Fibroblast of skin of abdomen (primary cell): ENCODE measurements around the gene THRB.
A peak's percentile ranks its signal among the peaks of the same experiment; 100 is the strongest.
"Not testable (repeated sequence)": the region's sequence is repeated elsewhere in the genome, so short reads cannot be mapped to it uniquely, and the experiment has no call there.

Experiments
- DNase-seq: peaks from one replicate; pipeline ENCODE4 v3.0.0-alpha.2; 2013

Gene THRB

DNA sequence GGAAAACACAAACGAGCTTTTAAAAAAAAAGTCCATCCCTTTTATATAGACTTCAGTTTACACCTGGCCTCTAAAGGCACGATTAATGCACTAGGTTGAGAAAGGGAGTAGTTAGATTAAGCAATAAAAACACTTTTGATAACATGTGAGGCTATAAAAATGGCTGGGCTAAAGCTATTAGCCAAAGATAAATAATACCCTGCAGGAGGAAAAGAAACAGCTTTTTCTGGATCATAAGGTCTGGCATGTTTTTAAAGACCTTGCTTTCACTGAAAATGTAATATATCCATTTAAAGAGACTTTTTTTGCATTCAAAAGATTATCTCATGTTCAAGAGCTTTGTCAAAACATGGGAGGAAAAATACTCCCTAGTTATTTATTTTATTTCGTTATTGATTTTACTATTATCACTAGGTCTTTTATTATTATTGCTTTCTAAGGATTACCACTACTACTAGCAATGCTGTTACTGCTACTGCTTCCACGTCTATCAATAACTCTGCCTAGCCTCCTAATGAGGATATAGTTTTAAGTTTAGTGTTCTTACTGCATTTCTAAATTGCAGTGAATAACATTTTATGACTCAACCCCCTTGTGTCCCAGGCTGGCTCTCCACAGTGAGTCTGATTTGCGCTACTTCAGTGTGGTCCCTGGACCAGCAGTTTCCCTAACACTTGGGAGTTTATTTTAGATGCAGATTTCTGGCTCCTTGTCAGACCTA is 93.4 kb downstream of the THRB start:
- DNase-seq, result no peak

DNA sequence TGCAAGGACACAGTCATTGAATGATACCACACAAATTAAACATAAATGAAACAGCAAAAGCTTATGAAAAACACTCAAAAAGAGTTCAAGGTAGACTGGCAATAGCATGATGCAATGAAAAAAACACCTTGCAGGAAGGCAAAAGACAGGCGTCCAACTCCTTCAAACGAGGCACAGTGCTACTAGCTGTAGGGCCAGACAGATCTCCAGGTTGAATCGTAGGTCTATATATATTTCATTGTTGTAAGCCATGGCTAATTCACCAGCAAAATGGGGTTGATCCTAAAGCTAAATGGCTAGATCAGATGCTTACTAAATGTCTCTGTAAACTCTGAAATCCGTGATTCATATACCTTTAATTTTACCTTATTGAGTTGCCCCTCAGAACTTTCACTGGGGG is 94.2 kb downstream of the THRB start:
- DNase-seq, result no peak

DNA sequence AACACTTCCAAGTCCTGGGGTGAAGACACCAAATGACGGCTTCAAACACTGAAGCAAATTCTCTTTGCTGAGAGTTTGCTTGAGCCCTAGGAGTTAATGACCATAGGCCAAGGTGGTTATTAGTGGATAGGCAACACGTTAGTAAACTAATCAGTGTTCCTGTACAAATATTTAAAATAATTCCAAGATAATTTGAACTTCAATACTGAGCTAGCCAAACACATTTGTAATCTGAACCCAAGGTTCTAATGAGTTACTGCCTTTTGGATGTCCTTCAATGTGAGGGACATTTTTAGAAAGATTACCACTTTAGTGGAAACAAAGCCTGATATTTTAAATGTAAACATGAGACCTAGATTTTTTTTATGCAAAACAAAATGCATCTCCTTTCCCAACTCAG is 94.6 kb downstream of the THRB start:
- no peak for DNase-seq

DNA sequence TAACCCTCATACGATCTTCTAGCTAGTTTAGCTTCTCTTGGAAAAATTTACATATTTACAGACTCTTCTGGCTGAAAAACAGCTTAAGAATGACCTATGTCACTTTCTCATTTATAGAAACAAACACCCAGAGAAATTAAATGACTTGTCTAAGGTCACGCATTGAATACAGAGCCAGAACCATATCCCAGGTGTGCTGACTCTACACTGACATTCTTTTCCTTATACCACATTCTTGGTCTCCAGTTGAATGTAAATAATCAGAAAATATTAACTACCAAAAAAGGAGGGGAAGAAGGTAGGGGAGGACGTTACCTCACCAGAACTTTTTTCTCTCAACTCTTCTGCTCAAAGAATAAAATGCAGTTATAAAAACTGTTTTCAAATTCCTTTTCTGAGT is 95.0 kb downstream of the THRB start:
- DNase-seq, result no peak

DNA sequence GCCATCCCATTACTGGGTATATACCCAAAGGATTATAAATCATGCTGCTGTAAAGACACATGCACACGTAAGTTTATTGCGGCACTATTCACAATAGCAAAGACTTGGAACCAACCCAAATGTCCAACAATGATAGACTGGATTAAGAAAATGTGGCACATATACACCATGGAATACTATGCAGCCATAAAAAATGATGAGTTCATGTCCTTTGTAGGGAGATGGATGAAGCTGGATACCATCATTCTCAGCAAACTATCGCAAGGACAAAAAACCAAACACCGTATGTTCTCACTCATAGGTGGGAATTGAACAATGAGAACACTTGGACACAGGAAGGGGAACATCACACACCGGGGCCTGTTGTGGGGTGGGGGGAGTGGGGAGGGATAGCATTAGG is 95.9 kb downstream of the THRB start:
- DNase-seq, result not testable (repeated sequence)

DNA sequence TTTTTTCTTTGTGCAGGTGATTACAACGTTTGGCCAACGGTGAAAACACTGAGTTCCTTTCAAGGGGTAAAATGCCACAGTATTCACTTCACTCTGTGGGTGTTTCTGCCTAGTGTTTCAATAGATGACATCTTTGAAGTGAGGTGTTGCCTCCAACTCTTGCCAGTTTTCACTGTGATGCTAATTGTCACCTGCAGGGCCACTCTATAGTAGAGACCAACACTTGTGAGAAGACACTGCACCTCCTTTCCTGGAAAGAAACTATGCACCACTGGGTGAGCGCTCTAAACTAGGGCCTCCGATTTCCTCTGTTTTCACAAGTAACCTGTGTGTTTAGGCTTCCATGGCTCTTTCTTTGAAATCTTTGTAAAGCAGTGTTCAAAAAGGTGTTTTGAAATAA is 98.3 kb downstream of the THRB start:
- no peak for DNase-seq

DNA sequence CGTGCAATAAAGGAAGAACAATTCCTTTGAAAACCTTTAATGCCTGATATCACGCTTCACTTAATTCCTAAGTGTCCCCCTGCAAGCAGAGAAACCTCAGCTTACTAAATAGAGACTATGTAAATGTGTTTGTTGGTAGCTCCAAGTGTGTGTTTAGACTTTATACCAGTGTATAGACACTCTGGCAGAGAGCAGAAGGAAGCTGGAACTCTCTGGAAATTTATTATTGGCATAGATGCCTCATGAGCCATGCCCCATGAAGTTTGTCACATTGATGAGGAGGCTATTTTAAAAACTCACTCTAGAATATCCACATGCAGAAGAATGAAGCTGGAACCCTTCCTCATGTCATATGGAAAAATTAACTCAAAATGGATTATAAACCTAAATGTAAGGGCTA is 99.9 kb downstream of the THRB start:
- DNase-seq, result no peak

DNA sequence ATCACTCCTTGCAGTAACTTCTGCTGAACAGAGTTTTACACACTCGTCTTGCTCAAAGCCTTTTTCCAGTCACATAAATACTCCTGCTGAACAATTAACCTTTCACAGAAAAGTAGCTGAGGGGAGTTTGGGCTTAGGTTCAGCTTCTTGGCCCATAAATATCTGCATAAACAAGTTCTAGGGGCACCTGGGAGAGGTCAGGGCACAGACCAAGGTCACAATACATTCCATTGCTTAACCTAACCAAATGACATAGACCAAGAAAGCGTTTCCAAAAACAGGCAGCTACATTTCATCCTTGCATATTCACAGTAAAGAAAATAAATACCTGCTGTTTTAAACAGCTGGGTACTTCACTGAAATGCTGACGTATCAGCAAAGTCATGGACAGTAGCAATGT is 101.3 kb downstream of the THRB start:
- DNase-seq, result no peak

DNA sequence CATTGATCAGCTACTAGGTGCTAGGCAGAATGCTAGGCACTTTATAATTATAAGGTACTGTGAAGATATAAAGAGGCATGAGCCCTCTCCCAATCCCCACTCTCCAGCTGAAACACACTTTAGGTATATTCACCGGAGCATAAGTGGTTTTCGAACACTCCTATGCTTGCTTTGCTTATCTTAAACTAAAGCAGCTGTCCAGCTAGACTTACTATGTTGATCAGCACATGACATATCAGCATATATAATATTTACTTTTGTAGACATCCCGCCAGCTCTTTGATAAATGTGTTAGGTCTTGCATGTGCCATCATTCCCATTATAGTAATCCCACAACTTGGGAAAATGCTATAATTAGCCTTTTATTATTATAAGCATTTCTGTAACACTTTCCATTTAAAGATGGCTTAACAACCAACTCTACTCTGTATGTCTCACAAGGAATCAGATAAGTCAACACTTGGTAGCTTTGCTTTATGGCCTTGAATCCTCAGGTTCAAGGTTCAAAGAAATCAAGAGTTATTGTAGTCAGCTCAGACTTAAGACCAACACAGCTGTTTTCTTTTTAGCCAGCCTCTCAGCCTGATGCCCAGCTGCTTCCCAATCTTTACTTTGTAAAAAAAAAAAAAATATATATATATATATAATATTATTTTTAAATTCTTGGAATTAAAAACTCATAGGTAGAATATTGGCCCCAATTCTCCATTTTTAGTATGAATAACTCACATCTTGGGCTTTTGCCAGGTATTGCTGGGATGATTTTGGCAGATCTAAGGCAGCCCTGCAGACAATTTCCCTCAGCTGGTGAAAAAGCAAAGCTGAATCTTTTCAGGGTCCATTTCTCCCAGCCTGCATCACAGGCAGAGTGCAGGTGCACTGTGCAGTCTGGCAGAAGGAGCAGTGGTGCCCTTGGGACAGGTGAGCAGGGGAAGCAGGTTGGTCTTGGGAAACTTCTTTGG is 104.2 kb downstream of the THRB start:
- DNase-seq, result no peak

DNA sequence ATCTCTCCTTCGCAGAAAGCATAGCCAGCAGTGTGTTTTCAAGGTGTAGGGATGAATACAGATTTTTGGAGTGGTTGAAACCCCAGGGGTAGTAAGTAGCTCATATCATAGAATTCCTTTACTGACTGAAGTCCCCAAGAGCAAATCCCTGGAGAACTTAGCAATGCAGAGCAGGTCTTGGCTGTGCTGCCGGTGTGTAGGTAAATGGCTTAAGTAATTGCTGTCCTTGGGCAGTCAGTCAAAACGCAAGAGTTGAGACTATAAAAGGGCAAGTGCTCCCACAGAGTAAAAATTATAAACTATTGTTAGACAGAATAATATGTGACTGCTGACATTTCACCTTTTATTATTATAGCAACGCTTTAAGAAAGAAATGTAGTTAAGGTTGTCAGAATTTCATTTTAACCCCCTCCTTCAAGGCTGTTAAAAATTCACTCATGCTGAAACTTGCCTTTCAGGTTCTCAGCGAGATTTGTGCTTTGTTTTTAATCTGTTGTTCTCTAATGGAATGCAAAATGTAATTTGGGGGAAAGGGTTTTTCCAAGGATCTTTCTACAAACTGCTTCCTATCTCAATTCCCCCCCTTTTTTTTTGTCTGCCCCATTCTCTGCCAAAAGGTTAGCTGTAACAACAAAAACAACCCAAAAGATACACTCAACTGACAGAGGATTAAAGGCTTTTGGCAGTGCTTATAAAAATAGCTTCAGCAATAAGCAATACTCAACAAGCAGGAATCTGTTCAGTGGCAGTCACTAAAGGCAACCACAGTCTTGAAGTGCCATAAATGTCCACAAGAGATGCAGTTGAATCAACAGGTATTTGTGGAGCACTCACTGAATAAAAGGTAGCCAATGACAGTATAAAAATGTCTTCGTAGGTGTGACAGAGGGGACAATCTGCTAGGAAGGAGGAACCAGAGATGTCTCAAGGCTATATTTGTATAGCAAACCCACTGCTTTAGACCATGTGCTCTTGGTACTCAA is 105.3 kb downstream of the THRB start:
- no peak for DNase-seq

DNA sequence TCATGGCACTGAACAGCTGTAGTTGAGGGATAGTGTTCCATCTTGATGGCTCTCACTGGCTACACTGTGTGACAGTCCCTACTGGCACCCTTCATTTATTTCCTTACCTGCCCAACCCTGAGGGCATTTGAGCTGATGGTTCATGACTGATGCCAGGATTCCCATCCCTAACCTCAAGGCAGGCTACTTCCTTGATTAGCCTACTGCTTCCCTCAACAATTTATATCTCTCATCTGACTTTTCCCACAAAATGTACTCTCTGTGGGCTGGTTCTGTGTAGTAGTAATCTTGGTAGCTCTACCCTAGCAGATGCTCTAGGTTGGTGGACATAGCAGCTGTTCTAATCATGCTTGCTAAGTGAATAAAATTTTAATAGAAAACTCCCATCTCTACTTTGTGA is 106.0 kb downstream of the THRB start:
- no peak for DNase-seq

DNA sequence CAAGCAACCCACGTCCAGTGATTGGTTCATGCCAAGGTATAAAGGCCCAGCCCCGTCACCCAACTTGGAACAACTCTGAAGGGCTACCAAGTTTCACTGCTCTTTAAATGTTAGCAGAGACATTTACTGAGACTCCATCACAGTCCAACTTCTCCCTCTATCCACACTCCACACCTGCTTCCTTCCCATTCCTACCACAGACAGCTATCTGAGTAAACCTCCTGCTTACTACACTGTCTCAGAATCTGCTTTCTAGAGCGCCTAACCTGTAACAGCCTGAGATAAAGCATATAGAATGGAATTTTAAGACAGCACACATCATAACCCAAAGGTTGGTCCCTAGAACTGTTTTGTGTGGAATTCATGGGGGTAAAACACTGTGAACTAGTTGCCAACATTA is 106.5 kb downstream of the THRB start:
- DNase-seq, result no peak

DNA sequence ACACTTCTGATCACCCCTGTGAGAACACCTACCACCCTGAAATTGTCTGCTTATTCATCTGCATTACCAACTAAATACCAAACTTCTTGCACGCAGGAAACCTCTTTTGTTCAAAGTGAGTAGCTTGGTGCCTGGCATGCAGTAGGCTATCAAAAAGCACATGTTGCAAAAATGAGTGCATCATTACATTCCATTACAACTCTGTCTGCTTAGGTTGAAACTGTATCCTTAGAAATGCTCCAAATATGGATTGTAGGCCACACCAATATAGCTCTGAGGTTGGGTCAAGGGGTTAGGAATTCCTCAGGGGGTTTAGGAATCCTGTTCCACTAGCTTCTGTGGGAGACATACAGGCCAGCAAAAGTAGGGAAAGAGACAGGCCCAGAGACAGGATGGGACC is 107.2 kb downstream of the THRB start:
- DNase-seq, result peak; percentile 83

DNA sequence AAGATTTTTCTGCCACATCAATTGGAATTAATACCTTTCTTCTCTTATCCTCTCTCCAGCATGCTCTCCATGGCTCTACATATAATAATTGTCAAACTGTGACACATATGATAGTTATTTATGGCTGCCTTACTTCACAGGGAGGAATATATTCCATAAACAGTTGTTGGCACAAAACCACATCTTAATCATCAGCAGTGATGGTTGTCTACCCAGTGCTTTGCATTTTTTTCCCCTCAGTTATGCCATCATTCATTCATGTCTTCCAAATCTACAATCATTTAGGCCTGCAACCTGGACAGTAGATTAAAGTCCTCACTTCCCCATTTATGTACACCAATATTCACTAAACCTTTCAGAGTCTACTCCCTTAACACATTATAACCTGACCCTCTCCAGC is 107.7 kb downstream of the THRB start:
- peak; percentile 58 for DNase-seq

DNA sequence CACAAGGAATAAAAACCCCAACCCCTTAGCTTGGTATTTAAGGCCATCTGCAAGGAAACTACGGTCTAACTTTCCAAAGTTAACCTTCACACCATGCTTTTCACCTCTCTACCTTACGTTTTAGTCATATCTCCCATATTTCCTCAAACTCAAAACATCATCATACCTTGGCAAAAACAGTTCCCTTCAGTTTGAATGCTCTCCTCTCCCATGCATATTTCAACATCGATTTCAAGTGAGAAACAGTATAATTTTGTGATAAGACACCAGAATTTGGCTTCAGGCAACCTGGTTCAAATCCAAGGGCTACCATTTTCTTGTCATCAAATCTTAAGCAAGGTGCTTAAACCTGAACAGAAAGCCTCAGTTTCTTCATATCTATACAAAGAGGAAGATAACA is 108.2 kb downstream of the THRB start:
- no peak for DNase-seq

DNA sequence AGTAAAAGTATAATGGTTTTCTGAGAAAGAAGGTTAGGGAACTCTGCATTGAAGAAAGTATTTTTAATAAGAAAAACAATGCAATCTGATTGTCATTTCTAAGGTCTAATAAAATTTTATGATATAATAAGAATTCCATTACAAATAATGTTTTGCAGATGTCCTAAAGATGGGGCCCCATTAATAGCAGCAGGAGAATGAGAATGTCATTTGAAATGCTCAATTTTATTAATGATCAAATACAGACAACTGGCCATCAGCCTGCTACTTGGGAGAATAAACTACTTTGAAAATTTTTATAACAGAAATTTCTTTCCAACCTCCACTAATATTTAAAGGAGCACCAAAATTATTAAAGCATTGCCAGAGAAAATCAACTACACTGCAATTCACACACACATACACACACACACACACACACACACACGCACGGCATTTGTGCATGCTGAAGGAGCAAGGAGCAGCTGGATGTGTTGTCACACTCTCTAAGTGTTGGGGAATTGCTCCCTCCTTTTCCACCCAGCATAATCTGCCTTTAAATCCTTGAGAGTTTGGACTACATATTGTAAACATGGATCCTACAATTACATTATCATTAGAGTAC is 109.5 kb downstream of the THRB start:
- DNase-seq, result no peak

DNA sequence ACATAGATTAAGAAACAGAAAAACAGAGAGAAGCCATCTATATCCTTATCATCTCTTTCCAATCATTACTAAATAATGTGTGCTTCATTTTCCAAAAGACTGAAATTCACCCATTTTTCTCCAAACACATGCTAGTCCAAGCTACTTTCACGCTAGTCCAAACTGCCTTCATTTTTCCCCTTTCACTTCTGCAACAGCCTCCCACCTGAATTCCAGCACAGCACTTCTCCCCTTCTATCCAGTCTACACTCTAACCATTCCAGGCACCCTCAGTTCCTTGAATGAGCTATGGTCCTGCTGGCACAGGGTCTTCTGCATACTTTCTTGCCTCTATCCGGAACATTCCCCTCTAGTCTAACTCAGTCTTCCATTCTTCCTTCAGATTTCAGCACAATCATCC is 112.0 kb downstream of the THRB start:
- DNase-seq, result no peak

DNA sequence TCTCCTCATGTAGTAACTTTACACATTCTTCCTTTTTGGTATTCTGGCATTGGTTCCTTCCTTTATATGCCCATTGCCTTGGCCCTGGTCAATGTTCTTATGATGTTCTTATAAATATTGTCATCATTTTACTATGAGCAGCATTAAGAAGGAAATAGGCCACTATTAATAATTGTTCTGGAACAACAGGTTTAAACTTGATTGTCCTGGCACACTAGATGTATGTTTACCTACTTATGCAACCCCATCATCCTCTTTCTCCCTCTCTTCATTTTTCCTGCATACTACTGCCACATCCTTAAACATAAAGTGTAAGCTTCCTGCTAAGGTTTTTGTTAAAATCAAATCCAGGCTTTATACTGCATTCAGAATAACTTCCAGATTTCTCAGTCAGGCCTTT is 114.7 kb downstream of the THRB start:
- DNase-seq, result no peak

DNA sequence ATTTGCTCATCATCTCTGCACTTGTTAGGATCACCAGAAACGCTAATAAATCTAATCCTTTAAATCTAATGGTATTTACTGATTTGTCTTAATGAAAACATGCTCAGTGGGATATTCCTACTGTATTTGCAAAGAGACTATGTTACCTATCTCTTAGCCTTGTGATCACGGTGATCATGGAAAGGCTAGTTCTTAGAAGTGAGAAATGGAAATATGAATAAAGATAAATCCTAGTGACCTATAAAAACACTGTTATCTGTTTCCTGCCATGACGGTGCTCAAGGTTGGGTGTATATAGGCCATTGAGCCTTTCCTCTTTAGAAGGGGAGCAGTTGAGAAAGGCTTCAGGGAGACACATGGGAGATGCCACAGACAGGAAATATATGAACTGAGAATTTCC is 116.3 kb downstream of the THRB start:
- no peak for DNase-seq

DNA sequence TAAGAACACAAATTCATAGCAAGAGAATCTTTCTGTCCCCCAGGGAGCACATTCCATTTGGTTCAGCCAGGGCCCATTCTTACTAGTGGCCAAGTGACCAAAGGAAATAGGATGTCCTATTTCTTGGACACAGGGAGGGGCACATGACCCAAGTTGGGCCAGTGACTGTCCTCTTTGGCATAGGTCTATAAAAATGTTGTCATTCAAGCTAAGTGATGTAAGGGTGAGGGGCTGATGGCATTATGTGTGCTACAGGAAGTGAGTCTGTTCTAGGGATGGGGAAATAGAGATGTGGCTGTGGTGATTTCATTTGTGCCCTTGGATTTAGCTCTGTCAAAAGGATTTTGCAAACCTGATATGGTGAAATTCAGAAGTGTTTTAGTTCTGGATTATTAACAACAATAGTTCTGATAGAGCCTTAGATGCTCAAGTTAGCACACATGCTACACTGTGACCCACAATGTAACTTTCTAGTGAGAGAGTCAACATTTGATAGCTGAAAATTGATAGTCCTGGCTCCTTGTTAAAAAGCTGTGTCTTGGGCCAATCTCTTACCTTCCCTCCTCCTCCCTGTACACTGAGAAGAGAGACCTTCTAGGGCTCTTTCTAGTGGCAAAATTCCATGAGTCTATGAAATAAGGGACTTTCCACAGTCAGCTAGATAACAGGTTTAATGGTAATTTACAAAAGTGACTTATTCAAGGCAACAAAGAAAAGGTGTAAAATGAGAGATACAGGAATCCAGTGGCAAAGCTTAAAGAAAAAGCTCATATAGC is 117.2 kb downstream of the THRB start:
- no peak for DNase-seq

DNA sequence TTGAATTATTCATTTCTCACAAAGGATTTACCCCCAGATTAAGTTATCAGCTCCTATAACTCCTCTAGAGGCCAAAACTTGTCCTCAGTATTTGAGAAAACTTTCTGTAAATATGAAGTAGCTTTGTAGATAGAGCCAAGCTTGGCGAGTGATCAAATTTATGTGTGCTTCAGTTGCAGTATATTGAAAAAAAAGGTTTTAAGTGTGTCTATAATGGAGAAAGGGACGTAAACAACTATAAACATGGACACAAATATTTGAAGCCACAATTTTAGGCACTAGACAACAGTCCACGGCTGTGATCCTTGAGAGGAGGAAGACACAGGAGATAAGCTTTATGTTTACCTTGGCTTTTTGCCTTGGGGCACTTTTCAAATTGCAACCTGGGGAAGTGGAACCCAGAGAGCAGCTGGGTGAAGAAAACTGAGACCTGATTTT is 118.7 kb downstream of the THRB start:
- no peak for DNase-seq

DNA sequence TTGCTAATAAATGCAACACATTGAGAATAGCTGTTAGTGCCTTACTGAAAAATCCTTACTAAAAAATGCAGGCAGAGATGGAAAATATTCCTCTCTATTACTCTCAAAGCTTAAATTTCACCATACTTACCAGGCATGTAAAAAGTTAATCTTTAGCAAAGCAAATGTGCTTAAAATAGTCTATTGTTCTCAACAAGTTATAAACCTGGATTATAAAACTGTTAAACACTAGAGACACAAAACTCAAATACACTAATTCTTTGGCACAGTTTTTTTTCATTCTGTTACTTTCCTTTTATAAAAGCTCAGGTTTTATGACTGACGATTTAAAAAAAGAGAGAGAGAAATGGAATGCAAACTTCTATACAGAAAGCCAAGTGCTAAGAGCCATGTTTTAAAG is 119.8 kb downstream of the THRB start:
- no peak for DNase-seq
